Measurements from ENCODE around the gene PCDHGB4.
A peak's percentile ranks its signal among the peaks of the same experiment; 100 is the strongest.
"Not testable (repeated sequence)": the region's sequence is repeated elsewhere in the genome, so short reads cannot be mapped to it uniquely, and the experiment has no call there.

The PCDHGB4 gene

GRCh38 chr5:141402553-141403243, 15.2 kb downstream of the PCDHGB4 start, which contains the start of gene PCDHGA9:
Gene PCDHGA9, plus strand, starts transcription at chr5:141402778. Its CDS starts 175 bp downstream, at chr5:141402953.
- no peak for DNase-seq

DNA sequence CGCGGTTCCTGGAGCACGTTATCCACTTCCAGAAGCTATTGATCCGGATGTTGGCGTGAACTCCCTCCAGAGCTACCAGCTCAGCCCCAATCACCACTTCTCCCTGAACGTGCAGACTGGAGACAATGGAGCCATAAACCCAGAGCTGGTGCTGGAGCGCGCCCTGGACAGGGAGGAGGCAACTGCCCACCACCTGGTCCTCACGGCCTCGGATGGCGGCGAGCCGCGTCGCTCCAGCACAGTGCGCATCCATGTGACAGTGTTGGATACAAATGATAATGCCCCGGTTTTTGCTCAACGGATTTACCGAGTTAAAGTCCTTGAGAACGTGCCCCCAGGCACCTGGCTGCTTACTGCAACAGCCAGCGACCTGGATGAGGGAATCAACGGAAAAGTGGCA, 15.9 kb downstream of the PCDHGB4 start:
- DNase-seq, result no peak

- DNase-seq, result peak; percentile 36
Observed at GRCh38 chr5:141407790-141408505, 20.4 kb downstream of the PCDHGB4 start, which contains the start of gene PCDHGB6. Gene PCDHGB6, plus strand, starts transcription at chr5:141408021. Its CDS starts 182 bp downstream, at chr5:141408203.

DNA sequence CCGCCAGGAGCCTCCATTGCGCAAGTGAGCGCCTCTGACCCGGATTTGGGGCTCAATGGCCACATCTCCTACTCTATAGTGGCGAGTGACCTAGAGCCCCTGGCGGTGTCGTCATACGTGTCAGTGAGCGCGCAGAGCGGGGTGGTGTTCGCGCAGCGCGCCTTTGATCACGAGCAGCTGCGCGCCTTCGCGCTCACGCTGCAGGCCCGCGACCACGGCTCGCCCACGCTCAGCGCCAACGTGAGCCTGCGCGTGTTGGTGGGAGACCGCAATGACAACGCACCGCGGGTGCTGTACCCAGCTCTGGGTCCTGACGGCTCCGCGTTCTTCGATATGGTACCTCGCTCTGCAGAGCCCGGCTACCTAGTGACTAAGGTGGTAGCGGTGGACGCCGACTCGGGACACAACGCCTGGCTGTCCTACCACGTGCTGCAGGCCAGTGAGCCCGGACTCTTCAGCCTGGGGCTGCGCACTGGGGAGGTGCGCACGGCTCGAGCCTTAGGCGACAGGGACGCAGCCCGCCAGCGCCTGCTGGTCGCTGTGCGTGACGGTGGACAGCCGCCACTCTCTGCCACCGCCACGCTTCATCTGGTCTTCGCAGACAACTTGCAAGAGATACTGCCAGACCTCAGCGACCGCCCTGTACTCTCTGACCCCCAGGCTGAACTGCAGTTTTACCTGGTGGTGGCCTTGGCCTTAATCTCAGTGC, 22.3 kb downstream of the PCDHGB4 start:
- no peak for DNase-seq

DNA sequence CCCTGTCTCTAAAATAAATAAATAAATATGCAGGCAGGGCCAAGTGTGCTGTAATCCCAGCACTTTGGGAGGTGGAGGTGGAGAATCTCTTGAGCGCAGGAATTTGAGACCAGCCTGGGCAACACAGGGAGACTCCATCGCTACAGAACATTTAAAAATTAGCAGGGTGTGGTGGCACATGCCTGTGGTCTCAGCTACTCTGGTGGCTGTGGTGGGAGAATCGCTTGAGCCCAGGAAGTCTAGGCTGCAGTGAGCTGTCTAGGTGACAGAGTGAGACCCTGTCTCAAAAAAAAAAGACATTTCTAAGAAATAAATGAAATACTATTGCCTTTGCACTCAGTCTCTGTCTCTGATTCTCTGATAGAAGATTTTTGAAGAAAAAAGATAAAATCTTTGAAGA, 24.1 kb downstream of the PCDHGB4 start:
- no peak for DNase-seq

GRCh38 chr5:141412854-141413539, 25.5 kb downstream of the PCDHGB4 start, which contains the start of gene PCDHGA10:
Gene PCDHGA10, plus strand, starts transcription at chr5:141412987. Its CDS starts 189 bp downstream, at chr5:141413176.
- peak; percentile 59 for DNase-seq

DNA sequence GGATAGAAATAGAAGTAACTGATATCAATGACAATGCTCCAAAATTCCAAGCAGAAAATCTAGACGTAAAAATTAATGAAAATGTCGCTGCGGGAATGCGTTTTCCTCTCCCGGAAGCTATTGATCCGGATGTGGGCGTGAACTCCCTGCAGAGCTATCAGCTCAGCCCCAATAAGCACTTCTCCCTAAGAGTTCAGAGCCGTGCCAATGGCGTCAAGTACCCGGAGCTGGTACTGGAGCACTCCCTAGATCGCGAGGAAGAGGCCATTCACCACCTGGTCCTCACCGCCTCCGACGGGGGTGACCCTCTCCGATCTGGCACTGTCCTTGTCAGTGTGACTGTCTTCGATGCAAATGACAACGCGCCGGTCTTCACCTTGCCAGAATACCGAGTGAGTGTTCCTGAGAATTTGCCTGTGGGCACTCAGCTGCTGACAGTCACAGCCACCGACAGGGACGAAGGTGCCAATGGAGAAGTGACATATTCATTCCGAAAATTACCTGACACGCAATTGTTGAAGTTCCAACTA, 26.1 kb downstream of the PCDHGB4 start:
- no peak for DNase-seq

- DNase-seq, result not testable (repeated sequence)
Observed at GRCh38 chr5:141414548-141415274, 27.2 kb downstream of the PCDHGB4 start.

GRCh38 chr5:141415275-141415618, 27.7 kb downstream of the PCDHGB4 start:
- DNase-seq, result not testable (repeated sequence)

DNA sequence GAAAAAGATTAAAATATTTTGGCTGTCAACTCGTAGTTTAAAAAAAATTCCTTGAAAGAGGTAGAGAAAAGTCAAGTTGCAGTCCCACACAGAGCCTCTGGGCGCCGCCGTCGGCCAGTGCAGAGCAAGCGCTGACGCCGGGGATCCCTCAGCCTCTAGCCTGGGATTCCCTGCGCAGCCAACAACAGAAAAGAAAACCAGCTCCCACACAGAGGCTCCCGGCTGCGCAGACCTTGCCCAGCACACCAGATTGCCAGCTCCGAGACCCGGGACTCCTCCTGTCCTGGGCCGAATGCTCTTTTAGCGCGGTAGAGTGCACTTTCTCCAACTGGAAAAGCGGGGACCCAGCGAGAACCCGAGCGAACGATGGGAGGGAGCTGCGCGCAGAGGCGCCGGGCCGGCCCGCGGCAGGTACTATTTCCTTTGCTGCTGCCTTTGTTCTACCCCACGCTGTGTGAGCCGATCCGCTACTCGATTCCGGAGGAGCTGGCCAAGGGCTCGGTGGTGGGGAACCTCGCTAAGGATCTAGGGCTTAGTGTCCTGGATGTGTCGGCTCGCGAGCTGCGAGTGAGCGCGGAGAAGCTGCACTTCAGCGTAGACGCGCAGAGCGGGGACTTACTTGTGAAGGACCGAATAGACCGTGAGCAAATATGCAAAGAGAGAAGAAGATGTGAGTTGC, 30.1 kb downstream of the PCDHGB4 start, which contains the start of gene PCDHGB7:
Gene PCDHGB7, plus strand, starts transcription at position 184 of the 679 bp plus-strand sequence. Its CDS starts 183 bp downstream, at position 367.
- DNase-seq, result peak; percentile 66

GRCh38 chr5:141419074-141419880, 31.8 kb downstream of the PCDHGB4 start:
- DNase-seq, result no peak

DNA sequence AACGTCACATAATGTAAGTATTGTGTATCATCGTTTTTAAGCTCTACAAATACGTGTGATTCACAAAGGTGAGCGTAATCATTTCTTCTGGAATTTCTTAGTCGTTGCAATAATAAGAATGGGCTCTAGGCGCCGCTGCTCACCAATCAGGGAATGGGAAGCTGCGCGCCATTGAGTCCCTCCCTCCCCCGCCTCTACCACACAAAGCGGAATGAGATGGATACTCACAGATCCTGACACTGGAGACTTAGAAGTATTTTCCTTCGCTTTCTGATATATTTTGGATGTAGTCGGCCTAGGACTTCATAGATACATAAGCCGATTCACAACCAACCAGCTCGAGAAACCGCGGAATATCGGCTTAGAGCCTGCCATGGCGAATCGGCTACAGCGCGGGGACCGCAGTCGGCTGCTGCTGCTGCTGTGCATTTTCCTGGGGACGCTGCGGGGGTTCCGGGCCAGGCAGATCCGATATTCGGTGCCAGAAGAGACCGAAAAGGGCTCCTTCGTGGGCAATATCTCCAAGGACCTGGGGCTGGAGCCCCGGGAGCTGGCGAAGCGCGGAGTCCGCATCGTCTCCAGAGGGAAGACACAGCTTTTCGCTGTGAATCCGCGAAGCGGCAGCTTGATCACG, 33.5 kb downstream of the PCDHGB4 start, which contains the start of gene PCDHGA11:
Gene PCDHGA11, plus strand, starts transcription at position 197 of the 634 bp plus-strand sequence. Its CDS starts 177 bp downstream, at position 374.
- DNase-seq, result peak; percentile 53

- DNase-seq, result no peak
Observed at GRCh38 chr5:141421489-141421855, 34.0 kb downstream of the PCDHGB4 start.

DNA sequence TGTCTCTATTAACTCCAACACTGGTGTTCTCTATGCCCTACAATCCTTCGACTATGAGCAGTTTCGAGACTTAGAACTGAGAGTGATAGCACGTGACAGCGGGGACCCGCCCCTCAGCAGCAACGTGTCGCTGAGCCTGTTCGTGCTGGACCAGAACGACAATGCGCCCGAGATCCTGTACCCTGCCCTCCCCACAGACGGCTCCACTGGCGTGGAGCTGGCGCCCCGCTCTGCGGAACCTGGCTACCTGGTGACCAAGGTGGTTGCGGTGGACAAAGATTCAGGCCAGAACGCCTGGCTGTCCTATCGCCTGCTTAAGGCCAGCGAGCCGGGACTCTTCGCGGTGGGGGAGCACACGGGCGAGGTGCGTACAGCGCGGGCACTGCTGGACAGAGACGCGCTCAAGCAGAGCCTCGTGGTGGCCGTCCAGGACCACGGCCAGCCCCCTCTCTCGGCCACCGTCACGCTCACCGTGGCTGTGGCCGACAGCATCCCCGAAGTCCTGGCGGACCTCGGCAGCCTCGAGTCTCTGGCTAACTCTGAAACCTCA, 35.3 kb downstream of the PCDHGB4 start:
- DNase-seq, result no peak

- no peak for DNase-seq
Observed at GRCh38 chr5:141427783-141428426, 40.4 kb downstream of the PCDHGB4 start.

GRCh38 chr5:141430332-141431113, 43.0 kb downstream of the PCDHGB4 start, which contains the start of gene PCDHGA12:
Gene PCDHGA12, plus strand, starts transcription at chr5:141430507. Its CDS starts 253 bp downstream, at chr5:141430760.
- peak; percentile 43 for DNase-seq

DNA sequence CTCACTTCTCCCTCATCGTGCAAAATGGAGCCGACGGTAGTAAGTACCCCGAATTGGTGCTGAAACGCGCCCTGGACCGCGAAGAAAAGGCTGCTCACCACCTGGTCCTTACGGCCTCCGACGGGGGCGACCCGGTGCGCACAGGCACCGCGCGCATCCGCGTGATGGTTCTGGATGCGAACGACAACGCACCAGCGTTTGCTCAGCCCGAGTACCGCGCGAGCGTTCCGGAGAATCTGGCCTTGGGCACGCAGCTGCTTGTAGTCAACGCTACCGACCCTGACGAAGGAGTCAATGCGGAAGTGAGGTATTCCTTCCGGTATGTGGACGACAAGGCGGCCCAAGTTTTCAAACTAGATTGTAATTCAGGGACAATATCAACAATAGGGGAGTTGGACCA, 43.8 kb downstream of the PCDHGB4 start:
- DNase-seq, result no peak

GRCh38 chr5:141432308-141432707, 44.8 kb downstream of the PCDHGB4 start:
- not testable (repeated sequence) for DNase-seq

All from stimulated activated CD4-positive, alpha-beta T cell treated with anti-CD3 and anti-CD28 coated beads, Interleukin-1b, Interleukin-23, amount 100 ng/mL, for 48 hours (primary cell).